ACHN (cell line): ENCODE results near the gene PHLDA3.
A peak's percentile ranks its signal among the peaks of the same experiment; 100 is the strongest.
"Not testable (repeated sequence)": the region's sequence is repeated elsewhere in the genome, so short reads cannot be mapped to it uniquely, and the experiment has no call there.

Source experiments
- DNase-seq: peaks from one replicate; pipeline ENCODE4 v3.0.0-alpha.2; 2015
- in situ Hi-C: cut with HindIII; loops from 2 replicates; pipeline ENCODE4 v1.10.0; 2017; ENCODE audit warnings: low sequenced_read_pairs, low pct_ligation_motif_present, low pct_unique_long_range_greater_than_20kb

The PHLDA3 gene

GRCh38 chr1:201472321-201472720 lies 3.3 kb upstream of the PHLDA3 start:
- DNase-seq, in situ Hi-C loops: not testable (repeated sequence)

- in situ Hi-C loops = no loop called here
- no peak for DNase-seq
These were observed 2.8 kb upstream of the PHLDA3 start for GRCh38 chr1:201471772-201472171.

GRCh38 chr1:201470581-201470980 lies 1.6 kb upstream of the PHLDA3 start:
- no peak for DNase-seq
- in situ Hi-C loops = no loop called here

GRCh38 chr1:201469645-201470074 lies 672 bp upstream of the PHLDA3 start:
- in situ Hi-C loops = no loop called here
- DNase-seq = no peak

GRCh38 chr1:201468501-201468843 lies 516 bp downstream of the PHLDA3 start:
- in situ Hi-C loops = no loop called here
- DNase-seq = no peak

- in situ Hi-C loops = no loop called here
- DNase-seq = no peak
These were observed 2.5 kb downstream of the PHLDA3 start for GRCh38 chr1:201466492-201466891.

GRCh38 chr1:201465698-201466290 lies 3.2 kb downstream of the PHLDA3 start:
- in situ Hi-C loops = no loop called here
- DNase-seq = no peak

GRCh38 chr1:201463071-201463552 lies 5.9 kb downstream of the PHLDA3 start:
- in situ Hi-C loops = no loop called here
- peak; percentile 73 for DNase-seq

GRCh38 chr1:201461645-201462441 lies 7.1 kb downstream of the PHLDA3 start:
- in situ Hi-C loops = no loop called here
- DNase-seq = peak; percentile 97

GRCh38 chr1:201460814-201461644 lies 8.0 kb downstream of the PHLDA3 start:
- DNase-seq = peak; percentile 97
- in situ Hi-C loops = no loop called here

GRCh38 chr1:201459775-201460174 lies 9.2 kb downstream of the PHLDA3 start:
- in situ Hi-C loops = no loop called here
- DNase-seq = no peak

GRCh38 chr1:201459052-201459451 lies 9.9 kb downstream of the PHLDA3 start:
- no peak for DNase-seq
- in situ Hi-C loops = no loop called here

GRCh38 chr1:201457508-201457960 lies 11.5 kb downstream of the PHLDA3 start:
- DNase-seq = no peak
- in situ Hi-C loops = no loop called here

GRCh38 chr1:201456499-201457309 lies 12.3 kb downstream of the PHLDA3 start:
- in situ Hi-C loops = no loop called here
- DNase-seq = peak; percentile 70

GRCh38 chr1:201455098-201455497 lies 13.9 kb downstream of the PHLDA3 start:
- in situ Hi-C loops = no loop called here

GRCh38 chr1:201454608-201455007 lies 14.4 kb downstream of the PHLDA3 start:
- in situ Hi-C loops = no loop called here
- DNase-seq = no peak

More at GRCh38 chr1:201455098-201455497, 13.9 kb downstream of the PHLDA3 start:
- DNase-seq = no peak

GRCh38 chr1:201452866-201453265 lies 16.1 kb downstream of the PHLDA3 start:
- no peak for DNase-seq
- in situ Hi-C loops = no loop called here

- DNase-seq = no peak
- in situ Hi-C loops = no loop called here
These were observed 18.2 kb downstream of the PHLDA3 start for GRCh38 chr1:201450721-201451291.
